HCT116 (cell line): ENCODE measurements around the gene CREB3L4. TPM values are rescaled to one million over a fixed set of nuclear protein-coding genes. Genes with fewer than 3 reads are reported as not detected.

ENCODE experiments used
- ATAC-seq: fragments of 200-7000 bp; cut with Tn5 transposase; 2 replicates; pipeline ENCODE4 v1.9.1; 2020; ENCODE audit warnings: mild to moderate bottlenecking, moderate library complexity
- BruUV-seq: library from RNA; stranded (reverse); fragments of 400-500 nt; replicated peaks from 2 replicates; lab custom pipeline; 2021; lab: Mats Ljungman, UMichigan
- CTCF ChIA-PET: fragments of 300-600 bp; sonication (Branson Sonifier 250); formaldehyde crosslinking; loops from one replicate; lab custom pipeline; 2021; ENCODE audit warnings: antibody characterized with exemption; lab: Charles Lee
- POLR2A ChIA-PET: fragments of 300-600, 350-600 bp; sonication (Branson Sonifier 250); formaldehyde crosslinking; loops from one replicate; lab custom pipeline; 2021; ENCODE audit warnings: antibody characterized with exemption; lab: Charles Lee
- RAD21 ChIA-PET, 2 experiments: fragments of 300-600 bp; sonication (Branson Sonifier 250); formaldehyde crosslinking; loops; one replicate each; lab custom pipeline; 2023; ENCODE audit warnings: low total read pairs in 2 of 2; ENCODE audit not compliant: uncharacterized antibody in 2 of 2, unreplicated experiment in 2 of 2, low non-redundant PET in 1 of 2; lab: Charles Lee
- DNase-seq: peaks from one replicate; pipeline ENCODE4 v3.0.0-alpha.2; 2010; ENCODE audit warnings: low read depth, low spot score
- H2AFZ ChIP-seq: fragments of 200-600 bp; shearing (Covaris generic), sonication (generic); 2 replicates; pipeline ENCODE4 v1.6.1; 2017; ENCODE audit warnings: low read depth, mixed run types, mixed read lengths, antibody characterized with exemption, low read length; ENCODE audit not compliant: poor library complexity, severe bottlenecking
- H3K27ac ChIP-seq: 2 replicates; pipeline ENCODE4 v1.5.1; 2012; ENCODE audit warnings: low read depth, low read length
- H3K27me3 ChIP-seq: fragments of 200-600 bp; sonication (generic); 2 replicates; pipeline ENCODE4 v1.6.1; 2016; ENCODE audit warnings: mixed run types, low read length, mixed read lengths; ENCODE audit not compliant: insufficient read depth
- H3K36me3 ChIP-seq, 2 experiments: fragments of 200-500 bp in 1 of 2; fragments of 200-600 bp in 1 of 2; sonication (Bioruptor generic) in 1 of 2; sonication (generic) in 1 of 2; 2 replicates each; pipeline versions ENCODE4 v1.5.1 to v1.6.1; 2014 to 2016; ENCODE audit warnings: low read length in 2 of 2, inconsistent platforms in 1 of 2, mixed read lengths in 1 of 2, mixed run types in 1 of 2; ENCODE audit not compliant: insufficient read depth in 2 of 2, control insufficient read depth in 1 of 2
- H3K4me1 ChIP-seq, 2 experiments: fragments of 200-600 bp in 1 of 2; sonication (generic) in 1 of 2; 2 replicates each; pipeline versions ENCODE4 v1.5.1 to v1.6.1; 2012 to 2017; ENCODE audit warnings: low read length in 2 of 2, inconsistent platforms in 1 of 2, mild to moderate bottlenecking in 1 of 2, mixed read lengths in 1 of 2, mixed run types in 1 of 2, moderate library complexity in 1 of 2; ENCODE audit not compliant: insufficient read depth in 2 of 2, control insufficient read depth in 1 of 2
- H3K4me2 ChIP-seq: fragments of 200-600 bp; sonication (generic); 2 replicates; pipeline ENCODE4 v1.6.1; 2017; ENCODE audit warnings: mixed run types, low read length, mixed read lengths
- H3K4me3 ChIP-seq, 2 experiments: fragments of 200-600 bp in 1 of 2; sonication (generic) in 1 of 2; replicated peaks in 1 of 2; 2 replicates each; pipeline ENCODE4 v1.5.1; 2011 to 2016; ENCODE audit warnings: low read length in 2 of 2, control low read depth in 1 of 2, low read depth in 1 of 2, mild to moderate bottlenecking in 1 of 2, mixed read lengths in 1 of 2, mixed run types in 1 of 2
- H3K79me2 ChIP-seq: fragments of 200-600 bp; sonication (generic); 2 replicates; pipeline ENCODE4 v1.6.1; 2017; ENCODE audit warnings: mild to moderate bottlenecking, mixed run types, low read length, moderate library complexity, mixed read lengths; ENCODE audit not compliant: insufficient read depth
- H3K9ac ChIP-seq: fragments of 200-600 bp; sonication (generic); 2 replicates; pipeline ENCODE4 v1.6.1; 2016; ENCODE audit warnings: low read length, mixed read lengths
- H3K9me2 ChIP-seq: fragments of 200-600 bp; sonication (generic), shearing (Covaris generic); 2 replicates; pipeline ENCODE4 v1.6.1; 2017; ENCODE audit warnings: mixed run types, mild to moderate bottlenecking, moderate library complexity; ENCODE audit not compliant: insufficient read depth
- H3K9me3 ChIP-seq, 2 experiments: fragments of 200-500 bp in 1 of 2; fragments of 200-600 bp in 1 of 2; sonication (Bioruptor generic) in 1 of 2; sonication (generic) in 1 of 2; 2 replicates each; pipeline ENCODE4 v1.6.1; 2014 to 2017; ENCODE audit warnings: low read length in 2 of 2, mixed read lengths in 2 of 2, inconsistent platforms in 1 of 2, low read depth in 1 of 2, mild to moderate bottlenecking in 1 of 2, mixed run types in 1 of 2, moderate library complexity in 1 of 2; ENCODE audit not compliant: control insufficient read depth in 1 of 2, insufficient read depth in 1 of 2
- H4K20me1 ChIP-seq: fragments of 200-600 bp; sonication (generic), shearing (Covaris generic); 2 replicates; pipeline ENCODE4 v1.6.1; 2017; ENCODE audit warnings: mixed run types, mild to moderate bottlenecking, moderate library complexity; ENCODE audit not compliant: insufficient read depth
- EZH2phosphoT487 ChIP-seq: fragments of 200-600 bp; IDR thresholded peaks from 2 replicates; pipeline ENCODE4 v1.6.1; 2018; ENCODE audit warnings: antibody characterized with exemption, borderline replicate concordance
- JUND ChIP-seq: IDR thresholded peaks from 2 replicates; pipeline ENCODE4 v1.6.1; 2012
- POLR2AphosphoS5 ChIP-seq: IDR thresholded peaks from 2 replicates; pipeline ENCODE4 v1.6.1; 2011; ENCODE audit warnings: mild to moderate bottlenecking, low read depth, low read length, moderate library complexity
- SRF ChIP-seq: IDR thresholded peaks from 2 replicates; pipeline ENCODE4 v1.6.1; 2012; ENCODE audit warnings: low read depth
- TCF7L2 ChIP-seq: IDR thresholded peaks from 2 replicates; pipeline ENCODE4 v1.7.0; 2011; ENCODE audit warnings: borderline replicate concordance, inconsistent platforms; ENCODE audit not compliant: insufficient read depth, insufficient read length; ENCODE audit errors: extremely low read depth
- ZFX ChIP-seq: fragments of 450-650 bp; IDR thresholded peaks from 2 replicates; pipeline ENCODE4 v1.6.1; 2017
- ZNF274 ChIP-seq: fragments of 200-500 bp; sonication (Bioruptor generic); IDR thresholded peaks from 2 replicates; pipeline ENCODE4 v1.6.1; 2014; ENCODE audit warnings: mild to moderate bottlenecking, low read depth, low read length, inconsistent platforms
- intact Hi-C: fragments of 100-400 bp; cut with micrococcal nuclease; formaldehyde crosslinking; loops from 2 replicates; pipeline ENCODE4 v1.10.0; 2022
- microRNA-seq: library from miRNA; unstranded; fragments of <30 nt; microRNA quantifications from one replicate; pipeline ENCODE4, GENCODE V29; 2016; ENCODE audit warnings: borderline number of aligned reads
- total RNA-seq: library from RNA; stranded (reverse); gene quantifications from one replicate; pipeline ENCODE4 v1.2.1, GENCODE V29; 2021; ENCODE audit not compliant: unreplicated experiment
- TF ChIP-seq, protein P1 (sequence below): IDR thresholded peaks from 2 replicates; pipeline ENCODE4 v1.6.1; 2012; ENCODE audit warnings: low read depth

CREB3L4 gene
- total RNA-seq, 1 experiment from 2014 or later = 15.3 TPM

DNA sequence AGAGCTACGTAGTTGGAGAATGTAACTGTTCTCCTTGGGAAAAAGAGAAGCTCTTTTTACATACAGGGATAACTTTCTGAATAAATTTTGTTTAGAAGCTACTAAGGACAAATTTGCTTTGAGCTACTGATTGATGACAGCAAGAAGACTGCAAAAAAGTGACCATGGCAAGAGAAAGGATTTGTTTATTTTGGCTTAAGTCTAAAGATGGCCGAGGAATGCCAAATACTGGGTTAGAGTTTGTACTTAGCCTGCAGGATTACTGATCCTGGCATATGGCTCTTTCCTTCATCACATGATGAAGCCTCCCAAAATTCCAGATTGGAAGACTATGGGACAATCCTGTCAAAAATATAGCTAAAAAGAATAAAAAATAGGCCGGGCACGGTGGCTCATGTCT, 51.6 kb downstream of the CREB3L4 start (continued):
- TF ChIP-seq SRF = no peak
- TF ChIP-seq POLR2AphosphoS5 = no peak

DNA sequence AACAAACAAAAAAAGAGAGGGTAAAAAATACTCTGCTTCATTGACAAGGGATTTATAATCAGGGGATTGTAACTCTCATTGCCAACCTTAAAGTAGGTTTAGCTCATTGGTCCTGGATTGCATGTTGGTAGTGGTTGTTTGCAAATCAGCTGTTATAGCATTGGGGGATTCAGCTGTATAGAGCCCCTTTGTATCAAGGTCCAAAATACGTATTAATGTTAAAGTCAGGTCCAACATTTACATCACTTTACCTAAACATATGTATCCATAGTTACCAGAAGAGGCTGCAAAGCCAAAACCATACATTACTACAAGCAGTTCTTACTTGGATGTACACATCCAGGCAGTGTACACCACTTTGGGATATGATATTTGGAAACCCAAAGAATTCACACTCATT, 52.2 kb downstream of the CREB3L4 start:
- no peak overlapping the region for H3K9ac ChIP-seq
- H3K79me2 ChIP-seq = no peaks in the 10 kb centered on the region
- H3K27me3 ChIP-seq = no peaks in the 10 kb centered on the region
- H3K4me3 ChIP-seq = no peak overlapping the region
- H4K20me1 ChIP-seq = no peaks in the 10 kb centered on the region
- BruUV-seq = no TSS peak
- H3K4me1 ChIP-seq = no peaks in the 10 kb centered on the region
- H3K27ac ChIP-seq = no peak overlapping the region
- no peak overlapping the region for H3K4me2 ChIP-seq
- ATAC-seq (no peak), DNase-seq (no peak)
- TF ChIP-seq TCF7L2 (no peak), POLR2AphosphoS5 (no peak), ZFX (no peak), EZH2phosphoT487 (no peak), JUND (no peak), ZNF274 (no peak)
- TF ChIP-seq, protein P1, sequence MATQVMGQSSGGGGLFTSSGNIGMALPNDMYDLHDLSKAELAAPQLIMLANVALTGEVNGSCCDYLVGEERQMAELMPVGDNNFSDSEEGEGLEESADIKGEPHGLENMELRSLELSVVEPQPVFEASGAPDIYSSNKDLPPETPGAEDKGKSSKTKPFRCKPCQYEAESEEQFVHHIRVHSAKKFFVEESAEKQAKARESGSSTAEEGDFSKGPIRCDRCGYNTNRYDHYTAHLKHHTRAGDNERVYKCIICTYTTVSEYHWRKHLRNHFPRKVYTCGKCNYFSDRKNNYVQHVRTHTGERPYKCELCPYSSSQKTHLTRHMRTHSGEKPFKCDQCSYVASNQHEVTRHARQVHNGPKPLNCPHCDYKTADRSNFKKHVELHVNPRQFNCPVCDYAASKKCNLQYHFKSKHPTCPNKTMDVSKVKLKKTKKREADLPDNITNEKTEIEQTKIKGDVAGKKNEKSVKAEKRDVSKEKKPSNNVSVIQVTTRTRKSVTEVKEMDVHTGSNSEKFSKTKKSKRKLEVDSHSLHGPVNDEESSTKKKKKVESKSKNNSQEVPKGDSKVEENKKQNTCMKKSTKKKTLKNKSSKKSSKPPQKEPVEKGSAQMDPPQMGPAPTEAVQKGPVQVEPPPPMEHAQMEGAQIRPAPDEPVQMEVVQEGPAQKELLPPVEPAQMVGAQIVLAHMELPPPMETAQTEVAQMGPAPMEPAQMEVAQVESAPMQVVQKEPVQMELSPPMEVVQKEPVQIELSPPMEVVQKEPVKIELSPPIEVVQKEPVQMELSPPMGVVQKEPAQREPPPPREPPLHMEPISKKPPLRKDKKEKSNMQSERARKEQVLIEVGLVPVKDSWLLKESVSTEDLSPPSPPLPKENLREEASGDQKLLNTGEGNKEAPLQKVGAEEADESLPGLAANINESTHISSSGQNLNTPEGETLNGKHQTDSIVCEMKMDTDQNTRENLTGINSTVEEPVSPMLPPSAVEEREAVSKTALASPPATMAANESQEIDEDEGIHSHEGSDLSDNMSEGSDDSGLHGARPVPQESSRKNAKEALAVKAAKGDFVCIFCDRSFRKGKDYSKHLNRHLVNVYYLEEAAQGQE = no peak
- intact Hi-C loops = no loop called here
- H3K36me3 ChIP-seq = no peaks in the 10 kb centered on the region
- RAD21 ChIA-PET = no interaction called here
- POLR2A ChIA-PET = interaction anchor here (1.6 kb wide), 1 partner anchor 29 kb away, joined by 4 read pairs; the partner anchor contains the start of gene RPS27
- no peaks in the 10 kb centered on the region for H3K9me3 ChIP-seq
- H2AFZ ChIP-seq = no peak overlapping the region
- CTCF ChIA-PET = no interaction called here
- H3K9me2 ChIP-seq = no peaks in the 10 kb centered on the region

Small RNA genes lying within 50 kb of the gene (microRNA-seq; reads per million reads assigned to microRNA genes)
- gene MIR6737 = not detected

Other genes starting within 250 kb of the CREB3L4 start
- gene INTS3, start 239.9 kb upstream of the CREB3L4 start, total RNA-seq = 47.6 TPM
- gene SLC27A3, start 192.5 kb upstream of the CREB3L4 start, total RNA-seq = 14.3 TPM
- 50.2 TPM for gene GATAD2B, start 44.9 kb upstream of the CREB3L4 start, total RNA-seq
- gene DENND4B, start 21.2 kb upstream of the CREB3L4 start, total RNA-seq = 70.8 TPM
- gene CRTC2, start 9.3 kb upstream of the CREB3L4 start, total RNA-seq = 33.8 TPM
- gene SLC39A1, start 4.4 kb upstream of the CREB3L4 start, total RNA-seq = 51.5 TPM
- gene JTB, start 9.8 kb downstream of the CREB3L4 start, total RNA-seq = 123 TPM
- gene RAB13, start 18.4 kb downstream of the CREB3L4 start, total RNA-seq = 93.6 TPM
- 1,905 TPM for gene RPS27, start 22.9 kb downstream of the CREB3L4 start, total RNA-seq
- gene NUP210L, start 187.2 kb downstream of the CREB3L4 start, total RNA-seq = 0.10 TPM
- 457 TPM for gene TPM3, start 224.2 kb downstream of the CREB3L4 start, total RNA-seq
- gene CFAP141, start 238.4 kb downstream of the CREB3L4 start, total RNA-seq = not detected